NCI-H1105 treated with DMSO at 0.1 percent for 48 hours (cell line): ENCODE measurements around the gene DEPDC5.
"Not testable (repeated sequence)": the region's sequence is repeated elsewhere in the genome, so short reads cannot be mapped to it uniquely, and the experiment has no call there.

Experiments
- DNase-seq: peaks from one replicate; lab custom pipeline; 2025; lab: John Stamatoyannopoulos, UW

DEPDC5 gene

GRCh38 chr22:31749636-31750364 lies 4.0 kb upstream of the DEPDC5 start, which contains the start of gene PRR14L:
TSS of gene PRR14L (minus strand) at chr22:31750132. CDS start at chr22:31738860, 11,272 bp downstream.
- DNase-seq, result peak; percentile 91

GRCh38 chr22:31750365-31751284 lies 3.2 kb upstream of the DEPDC5 start:
- DNase-seq, result no peak

GRCh38 chr22:31752096-31752847 lies 1.5 kb upstream of the DEPDC5 start:
- no peak for DNase-seq

GRCh38 chr22:31753005-31753633 lies 700 bp upstream of the DEPDC5 start:
- DNase-seq, result no peak

GRCh38 chr22:31754813-31755212 lies 994 bp downstream of the DEPDC5 start:
- DNase-seq, result no peak

GRCh38 chr22:31757265-31757664 lies 3.4 kb downstream of the DEPDC5 start:
- no peak for DNase-seq

- DNase-seq, result not testable (repeated sequence)
Observed at GRCh38 chr22:31758860-31759259, 5.0 kb downstream of the DEPDC5 start.

- no peak for DNase-seq
Observed at GRCh38 chr22:31764785-31765184, 11.0 kb downstream of the DEPDC5 start.

- no peak for DNase-seq
Observed at GRCh38 chr22:31768422-31769059, 14.7 kb downstream of the DEPDC5 start.

- DNase-seq, result no peak
Observed at GRCh38 chr22:31773416-31773815, 19.6 kb downstream of the DEPDC5 start.

- DNase-seq, result no peak
Observed at GRCh38 chr22:31776231-31776630, 22.4 kb downstream of the DEPDC5 start.

GRCh38 chr22:31789803-31790202 lies 36.0 kb downstream of the DEPDC5 start:
- DNase-seq, result no peak

GRCh38 chr22:31790240-31790639 lies 36.4 kb downstream of the DEPDC5 start:
- DNase-seq, result no peak

GRCh38 chr22:31799358-31799757 lies 45.5 kb downstream of the DEPDC5 start:
- not testable (repeated sequence) for DNase-seq

GRCh38 chr22:31800065-31800464 lies 46.2 kb downstream of the DEPDC5 start:
- DNase-seq, result no peak

- not testable (repeated sequence) for DNase-seq
Observed at GRCh38 chr22:31800861-31801260, 47.0 kb downstream of the DEPDC5 start.

GRCh38 chr22:31802575-31802974 lies 48.8 kb downstream of the DEPDC5 start:
- DNase-seq, result no peak

GRCh38 chr22:31806751-31807150 lies 52.9 kb downstream of the DEPDC5 start:
- no peak for DNase-seq

- no peak for DNase-seq
Observed at GRCh38 chr22:31812977-31813605, 59.3 kb downstream of the DEPDC5 start.

GRCh38 chr22:31813898-31814297 lies 60.1 kb downstream of the DEPDC5 start:
- DNase-seq, result not testable (repeated sequence)

- no peak for DNase-seq
Observed at GRCh38 chr22:31814942-31815341, 61.1 kb downstream of the DEPDC5 start.
